ENCODE data around the gene ZFY.

- TF ChIP-seq GATA3 (IDR thresholded peaks at IDR 0.05; ENCODE audit: low read depth, low read length) (no peak), GATA2 (IDR thresholded peaks at IDR 0.05; ENCODE audit: low read depth, low read length) (no peak)
These were observed 41.7 kb upstream of the ZFY start for GRCh38 chrY:2893471-2893870.

Data from SH-SY5Y (cell line).